ENCODE measurements around the gene ZNF268.
"Not testable (repeated sequence)": the region's sequence is repeated elsewhere in the genome, so short reads cannot be mapped to it uniquely, and the experiment has no call there.

Gene ZNF268

DNA sequence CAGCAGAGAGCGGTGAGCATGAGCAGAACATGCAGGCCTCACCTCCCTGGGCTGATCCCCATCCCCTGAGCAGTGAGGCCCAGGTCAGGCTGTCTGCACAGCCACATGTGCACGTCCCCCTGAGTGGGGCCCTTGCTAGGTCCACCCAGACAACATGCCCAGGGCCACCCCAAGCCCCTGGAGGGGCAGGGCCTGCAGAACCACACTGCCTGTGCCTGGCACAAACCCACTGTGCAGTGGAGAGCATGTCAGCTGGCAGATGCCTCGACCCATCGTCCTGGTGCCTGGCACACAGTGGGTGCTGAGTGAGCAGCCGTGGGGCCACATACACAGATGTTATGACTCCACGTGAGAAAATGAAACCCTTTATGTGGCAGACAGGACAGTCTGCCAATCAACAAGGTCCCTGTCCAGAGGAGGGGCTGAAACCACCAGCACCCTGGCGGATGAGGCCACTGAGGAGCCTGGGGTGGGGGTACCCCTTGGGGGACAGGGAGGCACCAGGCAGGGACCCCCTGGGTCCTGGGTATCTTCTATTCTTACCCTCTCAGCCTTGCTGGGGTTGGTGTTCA is 46.1 kb downstream of the ZNF268 start:
- DNase-seq = no peak

DNA sequence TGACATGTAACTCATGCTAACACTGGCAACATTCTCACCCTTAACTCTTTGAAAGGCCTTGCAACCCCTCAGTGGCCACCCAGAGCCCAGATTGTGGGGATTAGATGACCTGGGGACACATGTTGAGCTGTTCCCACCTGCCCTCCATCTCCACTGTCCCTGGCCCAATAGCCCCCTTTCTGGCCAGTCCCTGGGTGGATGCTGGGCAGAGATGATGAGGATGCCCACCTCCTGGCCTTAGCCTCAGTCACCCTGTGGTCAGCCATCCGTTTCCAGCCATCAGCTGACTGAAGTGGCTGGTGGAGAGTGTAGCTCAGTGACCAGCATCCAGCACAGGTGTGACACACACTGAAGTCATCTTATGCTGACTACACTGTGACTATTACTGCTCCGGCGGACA is 49.7 kb downstream of the ZNF268 start:
- no peak for DNase-seq

DNA sequence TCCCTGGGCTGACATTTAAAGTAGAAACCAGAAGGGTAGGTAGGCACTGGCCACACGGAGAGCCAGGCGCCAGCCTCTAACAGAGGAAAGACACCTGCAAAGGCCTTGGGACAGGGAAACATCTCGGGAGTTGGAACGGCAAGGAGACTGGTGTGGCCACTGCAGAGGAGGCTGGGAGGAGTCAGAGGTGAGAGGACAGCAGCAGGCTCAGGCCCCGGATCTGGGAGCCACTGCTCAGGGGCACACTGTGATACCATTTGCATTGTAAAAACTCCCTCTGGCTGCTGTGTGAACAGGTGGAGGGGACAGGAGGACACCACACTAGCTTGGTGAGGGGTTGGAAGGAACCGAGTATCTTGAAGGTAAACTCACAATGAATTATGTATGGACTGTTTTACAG is 51.7 kb downstream of the ZNF268 start:
- no peak for DNase-seq

DNA sequence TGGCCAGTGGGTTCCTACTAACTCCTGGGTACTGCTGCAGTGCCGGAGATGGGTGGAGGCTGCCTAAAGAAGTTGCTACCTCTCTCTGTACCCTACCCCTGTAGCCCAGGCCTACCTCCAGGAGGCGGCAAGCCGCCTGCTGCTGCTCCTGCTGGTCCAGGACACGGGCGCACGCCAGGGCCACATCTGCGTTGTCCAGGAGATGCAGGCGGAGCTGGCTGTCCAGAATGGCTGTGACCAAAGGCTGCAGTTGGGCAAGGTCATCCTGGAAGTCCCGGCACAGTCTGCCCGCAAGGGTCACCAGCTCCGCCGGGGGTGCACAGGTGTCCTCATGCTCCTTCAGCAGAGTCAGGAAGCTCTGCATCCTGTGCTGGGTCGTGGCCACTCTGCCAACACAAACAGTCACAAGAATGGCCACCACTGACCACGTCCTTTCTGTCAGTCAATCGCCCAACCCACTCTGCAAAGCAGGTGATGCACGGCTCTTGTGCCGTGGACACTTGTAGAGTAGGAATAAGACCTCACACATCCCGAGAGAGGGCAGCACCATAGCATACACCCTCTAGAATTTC is 52.8 kb downstream of the ZNF268 start:
- DNase-seq = no peak

DNA sequence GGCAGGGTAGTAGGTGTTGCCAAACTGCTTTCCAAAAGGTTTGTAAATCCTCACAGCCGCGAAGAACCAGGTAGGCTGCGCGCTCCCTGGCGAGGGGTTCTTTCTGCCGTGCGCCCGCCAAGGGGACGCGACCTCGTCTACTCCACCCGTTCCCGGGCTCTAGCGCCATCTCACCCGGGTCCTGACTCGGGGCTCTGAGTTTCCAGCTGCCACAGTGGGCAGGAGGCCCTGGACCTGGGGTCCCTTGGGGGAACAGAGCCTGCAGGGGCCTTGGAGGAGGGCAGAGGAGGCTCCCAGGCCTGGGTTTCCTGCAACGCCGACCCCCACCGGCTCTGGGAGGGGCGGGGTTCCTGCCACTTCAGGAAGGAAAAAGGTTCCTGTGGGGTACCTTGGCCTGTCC is 53.7 kb downstream of the ZNF268 start:
- DNase-seq = no peak

DNA sequence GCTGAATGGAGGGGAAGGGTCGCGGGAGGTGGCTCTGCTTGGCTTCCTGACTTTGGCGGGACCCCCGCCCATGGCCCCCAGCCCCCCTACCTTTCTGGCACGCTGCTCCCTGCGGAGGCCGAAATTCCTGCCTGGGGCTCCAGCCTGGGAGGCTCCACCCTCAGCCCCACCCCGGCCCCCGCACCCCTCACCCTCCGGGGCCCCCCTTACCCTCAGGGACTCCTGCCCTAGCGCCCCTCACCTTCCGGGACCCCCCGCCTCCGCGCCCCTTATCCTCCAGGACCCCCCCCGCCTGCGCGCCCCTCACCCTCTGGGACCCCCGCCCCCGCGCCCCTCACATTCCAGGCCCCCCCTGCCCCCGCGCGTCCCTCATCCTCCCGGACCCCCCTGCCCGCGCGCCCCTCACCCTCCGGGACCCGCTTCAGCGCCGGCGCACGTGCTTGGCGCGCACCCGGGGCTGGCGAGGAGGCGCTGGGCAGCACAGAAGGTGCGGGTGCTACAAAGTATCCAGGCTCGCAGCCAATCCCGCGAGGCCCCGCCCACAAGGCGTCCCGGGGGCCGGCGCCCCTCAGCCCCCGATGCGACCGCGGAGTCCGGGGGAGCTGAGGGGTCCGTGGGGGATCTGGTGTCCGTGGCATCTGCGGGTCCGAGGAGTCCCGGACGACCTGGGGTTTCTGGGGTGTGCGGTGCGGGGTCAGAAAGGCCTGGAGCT is 54.3 kb downstream of the ZNF268 start, which contains the start of gene ANHX:
Gene ANHX (minus strand): TSS at position 477 of the 712 bp plus-strand sequence. CDS start 1,521 bp downstream, outside the sequence.
- no peak for DNase-seq

DNA sequence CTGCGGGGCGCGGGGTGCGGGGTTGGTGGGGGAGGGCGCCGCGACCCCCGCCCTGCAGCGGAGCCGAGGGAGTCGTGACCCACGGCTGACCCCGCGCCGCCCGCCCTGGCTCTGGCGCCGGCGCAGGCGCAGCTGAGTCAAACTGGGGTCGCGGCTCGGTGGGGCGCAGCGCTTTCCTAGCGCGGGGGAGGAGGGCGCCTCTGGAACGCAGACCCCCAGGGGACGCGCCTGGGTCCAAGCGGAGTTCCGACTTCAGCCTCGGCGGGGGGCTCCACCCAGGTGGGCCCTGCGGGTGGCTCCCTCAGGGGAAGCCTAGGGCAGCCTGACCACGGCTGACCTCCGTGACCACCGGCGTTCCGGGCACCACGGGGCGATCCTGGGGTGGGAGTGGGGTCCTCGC is 54.8 kb downstream of the ZNF268 start:
- no peak for DNase-seq

DNA sequence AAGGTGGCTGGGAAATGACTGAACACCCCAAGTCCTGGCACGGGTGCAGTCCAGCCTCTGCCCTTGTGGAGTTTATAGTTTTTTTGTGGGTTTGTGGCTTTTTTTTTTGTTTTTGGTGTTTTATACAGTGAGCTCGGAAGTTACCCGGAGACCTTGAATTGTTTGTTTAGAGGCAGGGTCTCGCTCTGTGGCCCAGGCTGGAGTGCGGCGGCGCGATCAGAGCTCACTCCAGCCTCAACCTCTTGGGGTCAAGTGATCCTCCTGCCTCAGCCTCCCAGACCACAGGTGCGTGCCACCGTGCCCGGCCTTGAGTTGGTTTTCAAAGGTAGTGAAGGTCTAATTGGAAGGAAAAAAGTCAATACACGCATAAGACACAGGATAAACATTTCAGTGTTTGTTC is 55.3 kb downstream of the ZNF268 start:
- DNase-seq = no peak

DNA sequence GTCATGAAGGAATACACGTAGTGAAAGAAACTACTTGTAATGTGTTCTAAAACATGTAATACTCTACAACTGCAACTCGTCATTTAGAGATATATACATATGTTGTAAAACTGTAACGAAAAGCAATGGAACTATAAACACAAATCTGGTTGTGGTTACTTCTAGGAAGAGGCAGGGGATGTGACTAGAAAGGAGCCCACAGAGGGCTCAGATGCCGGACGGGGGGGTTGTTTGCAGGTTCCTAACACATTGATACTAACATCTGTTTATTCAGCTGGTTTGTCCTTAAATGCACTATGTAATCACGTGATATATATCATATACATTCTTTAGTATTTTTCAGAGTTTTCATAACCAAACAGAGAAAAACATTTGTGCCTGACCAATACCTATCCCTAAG is 70.4 kb downstream of the ZNF268 start:
- DNase-seq = no peak

DNA sequence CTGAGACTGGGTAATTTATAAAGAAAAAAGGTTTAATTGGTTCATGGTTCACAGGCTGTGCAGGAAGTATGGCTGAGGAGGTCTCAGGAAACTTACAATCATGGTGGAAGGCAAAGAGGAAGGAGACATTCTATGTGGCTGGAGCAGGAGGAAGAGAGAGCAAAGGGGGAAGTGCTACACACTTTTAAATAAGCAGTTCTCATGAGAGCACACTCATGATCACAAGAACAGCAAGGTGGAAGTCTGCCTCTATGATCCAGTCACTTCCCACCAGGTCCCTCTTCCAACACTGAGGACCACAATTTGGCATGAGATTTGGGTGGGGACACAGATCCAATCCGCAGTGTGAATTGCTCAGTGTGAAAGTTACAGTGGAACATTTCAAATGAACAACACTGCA is 74.5 kb downstream of the ZNF268 start:
- not testable (repeated sequence) for DNase-seq

DNA sequence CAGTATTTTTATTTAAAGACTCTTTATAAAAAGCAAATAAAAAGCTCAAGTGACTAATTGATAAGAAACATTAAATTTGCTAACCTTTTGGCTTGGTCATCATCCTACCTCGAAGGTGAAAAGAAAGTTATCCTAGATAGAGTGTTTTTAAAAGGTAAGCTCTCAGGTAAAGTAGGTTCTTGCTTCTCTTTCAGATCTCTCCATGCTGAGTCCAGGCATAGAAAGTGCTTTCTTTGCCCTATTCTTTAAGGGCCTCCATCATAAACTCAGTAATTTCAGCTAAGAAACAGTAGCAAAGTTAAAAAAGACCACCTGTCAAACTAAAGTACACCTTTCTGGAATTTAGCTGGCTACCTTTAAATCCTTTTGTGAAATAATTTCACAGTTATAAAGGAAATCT is 75.0 kb downstream of the ZNF268 start:
- no peak for DNase-seq

DNA sequence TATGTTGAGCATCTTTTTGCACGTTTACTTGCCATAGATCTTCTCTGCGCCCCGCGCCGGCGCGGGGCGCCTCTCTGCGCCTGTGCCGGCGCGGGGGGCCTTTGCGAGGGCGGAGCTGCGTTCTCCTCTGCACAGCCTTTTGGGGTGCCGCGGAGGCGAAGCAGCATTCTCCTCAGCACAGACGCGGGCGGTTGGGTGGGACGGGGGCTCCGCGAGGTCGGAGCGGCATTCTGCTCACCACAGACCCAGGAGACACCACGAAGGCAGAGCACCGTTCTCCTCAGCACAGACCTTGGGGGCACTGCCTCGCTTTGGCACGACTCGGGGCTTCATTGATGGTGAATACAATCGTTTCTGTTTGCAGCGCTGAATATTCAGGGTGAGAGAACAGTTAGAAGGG is 82.9 kb downstream of the ZNF268 start:
- no peak for DNase-seq

Data from activated effector memory CD4-positive, alpha-beta T cell treated with Interleukin-2 at 50 U/mL for 16 hours (primary cell).